Mucosa of rectum (tissue), 2 donors: Measurements from ENCODE around the gene SKIC8.

Source experiments
- H3K27ac ChIP-seq, 2 donors: one replicate each; pipeline ENCODE4 v1.7.0; 2013; ENCODE audit warnings: inconsistent platforms in 2 of 2, low read depth in 2 of 2, low read length in 2 of 2
- H3K27me3 ChIP-seq, 2 donors: one replicate each; pipeline ENCODE4 v1.7.0; 2013; ENCODE audit warnings: low read length in 2 of 2; ENCODE audit not compliant: control insufficient read depth in 2 of 2, insufficient read depth in 2 of 2
- H3K36me3 ChIP-seq, 2 donors: one replicate each; pipeline ENCODE4 v1.7.0; 2013; ENCODE audit warnings: low read length in 2 of 2; ENCODE audit not compliant: control insufficient read depth in 2 of 2, insufficient read depth in 2 of 2
- H3K4me1 ChIP-seq, 2 donors: one replicate each; pipeline ENCODE4 v1.7.0; 2013; ENCODE audit warnings: low read length in 2 of 2, mild to moderate bottlenecking in 1 of 2; ENCODE audit not compliant: control insufficient read depth in 2 of 2, insufficient read depth in 2 of 2
- H3K4me3 ChIP-seq, 2 donors: one replicate each; pipeline ENCODE4 v1.7.0; 2013; ENCODE audit warnings: low read length in 2 of 2
- H3K9ac ChIP-seq, 2 donors: one replicate each; pipeline ENCODE4 v1.7.0; 2013; ENCODE audit warnings: low read length in 2 of 2, low read depth in 1 of 2, mild to moderate bottlenecking in 1 of 2
- H3K9me3 ChIP-seq, 2 donors: one replicate each; pipeline ENCODE4 v1.7.0; 2013; ENCODE audit warnings: low read length in 2 of 2; ENCODE audit not compliant: control insufficient read depth in 2 of 2
- donor health status: healthy.
- donor health status: Normal muscosa, but diverticular disease.

SKIC8 gene

GRCh38 chr15:78321786-78322185, 22.4 kb upstream of the SKIC8 start:
- Histone ChIP-seq H3K27me3 (no peaks in the 10 kb centered on the region), H3K9ac (no peak overlapping the region), H3K9me3 (no peaks in the 10 kb centered on the region), H3K4me3 (no peak overlapping the region), H3K27ac (no peak overlapping the region), H3K4me1 (peaks cover 0 to 4% of the 10 kb centered on the region in 2 donors), H3K36me3 (no peaks in the 10 kb centered on the region)

- H3K27me3 ChIP-seq = no peaks in the 10 kb centered on the region
- H3K4me1 ChIP-seq = peaks cover 4 to 10% of the 10 kb centered on the region in 2 donors
- H3K36me3 ChIP-seq = no peaks in the 10 kb centered on the region
- H3K4me3 ChIP-seq = no peak overlapping the region
- no peak overlapping the region for H3K27ac ChIP-seq
- H3K9ac ChIP-seq = no peak overlapping the region
- H3K9me3 ChIP-seq = no peaks in the 10 kb centered on the region
These were observed 21.7 kb upstream of the SKIC8 start for GRCh38 chr15:78321041-78321570.

GRCh38 chr15:78320183-78320582, 20.8 kb upstream of the SKIC8 start:
- no peak overlapping the region for H3K9ac ChIP-seq
- H3K27me3 ChIP-seq = no peaks in the 10 kb centered on the region

GRCh38 chr15:78319588-78319987, 20.2 kb upstream of the SKIC8 start:
- no peak overlapping the region for H3K9ac ChIP-seq
- H3K4me3 ChIP-seq = no peak overlapping the region
- H3K27ac ChIP-seq = no peak overlapping the region
- peaks cover 11 to 17% of the 10 kb centered on the region in 2 donors for H3K4me1 ChIP-seq
- H3K27me3 ChIP-seq = no peaks in the 10 kb centered on the region
- no peaks in the 10 kb centered on the region for H3K9me3 ChIP-seq
- no peaks in the 10 kb centered on the region for H3K36me3 ChIP-seq

More at GRCh38 chr15:78320183-78320582, 20.8 kb upstream of the SKIC8 start:
- Histone ChIP-seq H3K4me3 (no peak overlapping the region), H3K4me1 (peaks cover 11 to 17% of the 10 kb centered on the region in 2 donors), H3K36me3 (no peaks in the 10 kb centered on the region), H3K27ac (no peak overlapping the region), H3K9me3 (no peaks in the 10 kb centered on the region)

GRCh38 chr15:78317145-78317836, 17.9 kb upstream of the SKIC8 start:
- H3K4me3 ChIP-seq = peak overlapping the region; percentile 37 to 42
- peak overlapping the region; percentile 88 to 90 for H3K27ac ChIP-seq

GRCh38 chr15:78316283-78317083, 17.1 kb upstream of the SKIC8 start:
- peak overlapping the region; percentile 88 to 90 for H3K27ac ChIP-seq
- H3K4me1 ChIP-seq = peaks cover 11 to 17% of the 10 kb centered on the region in 2 donors
- H3K9ac ChIP-seq = peak overlapping the region; percentile 47 to 58
- H3K36me3 ChIP-seq = no peaks in the 10 kb centered on the region
- no peaks in the 10 kb centered on the region for H3K9me3 ChIP-seq
- no peaks in the 10 kb centered on the region for H3K27me3 ChIP-seq
- peak overlapping the region; percentile 31 to 42 for H3K4me3 ChIP-seq

More at GRCh38 chr15:78317145-78317836, 17.9 kb upstream of the SKIC8 start:
- Histone ChIP-seq H3K9ac (peak overlapping the region; percentile 47 to 58), H3K4me1 (peaks cover 11 to 17% of the 10 kb centered on the region in 2 donors), H3K9me3 (no peaks in the 10 kb centered on the region), H3K36me3 (no peaks in the 10 kb centered on the region), H3K27me3 (no peaks in the 10 kb centered on the region)

GRCh38 chr15:78315686-78316282, 16.4 kb upstream of the SKIC8 start:
- H3K9me3 ChIP-seq = no peaks in the 10 kb centered on the region
- H3K9ac ChIP-seq = peak overlapping the region; percentile 0 to 58
- no peaks in the 10 kb centered on the region for H3K27me3 ChIP-seq
- peak overlapping the region; percentile 88 to 90 for H3K27ac ChIP-seq
- peak overlapping the region in 1 of 2 donors; percentile 34 for H3K4me3 ChIP-seq
- peaks cover 11 to 17% of the 10 kb centered on the region in 2 donors for H3K4me1 ChIP-seq
- no peaks in the 10 kb centered on the region for H3K36me3 ChIP-seq

- no peaks in the 10 kb centered on the region for H3K9me3 ChIP-seq
- H3K27ac ChIP-seq = no peak overlapping the region
- no peak overlapping the region for H3K9ac ChIP-seq
- H3K27me3 ChIP-seq = no peaks in the 10 kb centered on the region
- H3K4me3 ChIP-seq = no peak overlapping the region
- peaks cover 11 to 17% of the 10 kb centered on the region in 2 donors for H3K4me1 ChIP-seq
- no peaks in the 10 kb centered on the region for H3K36me3 ChIP-seq
These were observed 14.8 kb upstream of the SKIC8 start for GRCh38 chr15:78314181-78314581.

GRCh38 chr15:78313383-78313782, 14.0 kb upstream of the SKIC8 start:
- H3K9me3 ChIP-seq = no peaks in the 10 kb centered on the region
- peaks cover 11 to 20% of the 10 kb centered on the region in 2 donors for H3K4me1 ChIP-seq
- H3K27me3 ChIP-seq = no peaks in the 10 kb centered on the region
- no peak overlapping the region for H3K9ac ChIP-seq
- no peak overlapping the region for H3K4me3 ChIP-seq
- H3K36me3 ChIP-seq = no peaks in the 10 kb centered on the region
- H3K27ac ChIP-seq = no peak overlapping the region

- Histone ChIP-seq H3K9ac (no peak overlapping the region), H3K27ac (no peak overlapping the region), H3K9me3 (no peaks in the 10 kb centered on the region), H3K4me3 (no peak overlapping the region), H3K4me1 (peaks cover 11 to 24% of the 10 kb centered on the region in 2 donors), H3K36me3 (no peaks in the 10 kb centered on the region), H3K27me3 (no peaks in the 10 kb centered on the region)
These were observed 13.5 kb upstream of the SKIC8 start for GRCh38 chr15:78312957-78313356.
